Measurements from ENCODE around the gene FAM114A1.

FAM114A1 gene

GRCh38 chr4:38867478-38868058 is at the start of gene FAM114A1:
Gene FAM114A1, plus strand, starts transcription at chr4:38867806. Its CDS starts 10,273 bp downstream, at chr4:38878079.
- no peak for TF ChIP-seq CTCF (IDR thresholded peaks at IDR 0.05; ENCODE audit: borderline replicate concordance, control extremely low read depth, extremely low read depth, insufficient read depth, missing control alignments)
- DNase-seq (ENCODE audit: low spot score), result peak; percentile 94
- in situ Hi-C loops (cut with MboI; ENCODE audit: low sequenced_read_pairs, unreplicated experiment), result no loop called here

- TF ChIP-seq CTCF (IDR thresholded peaks at IDR 0.05; ENCODE audit: borderline replicate concordance, control extremely low read depth, extremely low read depth, insufficient read depth, missing control alignments), result no peak
- peak; percentile 60 for DNase-seq (ENCODE audit: low spot score)
- in situ Hi-C loops (cut with MboI; ENCODE audit: low sequenced_read_pairs, unreplicated experiment), result no loop called here
Measured at GRCh38 chr4:38818441-38818976, 49.1 kb upstream of the FAM114A1 start.

- DNase-seq (ENCODE audit: low spot score), result no peak
- TF ChIP-seq CTCF (IDR thresholded peaks at IDR 0.05; ENCODE audit: borderline replicate concordance, control extremely low read depth, extremely low read depth, insufficient read depth, missing control alignments), result no peak
- in situ Hi-C loops (cut with MboI; ENCODE audit: low sequenced_read_pairs, unreplicated experiment), result no loop called here
Measured at GRCh38 chr4:38819569-38819968, 48.0 kb upstream of the FAM114A1 start.

GRCh38 chr4:38820329-38821061 is 47.1 kb upstream of the FAM114A1 start:
- no peak for TF ChIP-seq CTCF (IDR thresholded peaks at IDR 0.05; ENCODE audit: borderline replicate concordance, control extremely low read depth, extremely low read depth, insufficient read depth, missing control alignments)
- in situ Hi-C loops (cut with MboI; ENCODE audit: low sequenced_read_pairs, unreplicated experiment), result no loop called here
- DNase-seq (ENCODE audit: low spot score), result peak; percentile 57

GRCh38 chr4:38821739-38822138 is 45.9 kb upstream of the FAM114A1 start:
- DNase-seq (ENCODE audit: low spot score), result no peak
- in situ Hi-C loops (cut with MboI; ENCODE audit: low sequenced_read_pairs, unreplicated experiment), result no loop called here
- TF ChIP-seq CTCF (IDR thresholded peaks at IDR 0.05; ENCODE audit: borderline replicate concordance, control extremely low read depth, extremely low read depth, insufficient read depth, missing control alignments), result no peak

GRCh38 chr4:38822748-38823303 is 44.8 kb upstream of the FAM114A1 start:
- no peak for TF ChIP-seq CTCF (IDR thresholded peaks at IDR 0.05; ENCODE audit: borderline replicate concordance, control extremely low read depth, extremely low read depth, insufficient read depth, missing control alignments)
- DNase-seq (ENCODE audit: low spot score), result no peak
- in situ Hi-C loops (cut with MboI; ENCODE audit: low sequenced_read_pairs, unreplicated experiment), result no loop called here
